GM12891 (cell line): Measurements from ENCODE around the gene LRMDA.

Experiments
- DNase-seq: peaks from one replicate; pipeline ENCODE4 v3.0.0; 2011; ENCODE audit warnings: low spot score; ENCODE audit not compliant: insufficient read length
- FAIRE-seq: peaks from 2 replicates; lab custom pipeline; 2011; peaks lifted over from hg19 to GRCh38; lab: Jason Lieb, UNC
- PAX5 ChIP-seq: IDR thresholded peaks from 2 replicates; pipeline ENCODE4 v1.6.1; 2011; ENCODE audit warnings: low read length, moderate library complexity, mild to moderate bottlenecking; ENCODE audit not compliant: insufficient read depth, severe bottlenecking
- POLR2A ChIP-seq: IDR thresholded peaks from 2 replicates; pipeline ENCODE4 v1.6.1; 2011; ENCODE audit warnings: low read depth, low read length, control low read depth
- POLR2AphosphoS5 ChIP-seq: IDR thresholded peaks from 2 replicates; pipeline ENCODE4 v1.6.1; 2011; ENCODE audit warnings: low read depth, low read length, control low read depth
- POU2F2 ChIP-seq: IDR thresholded peaks from 2 replicates; pipeline ENCODE4 v1.6.1; 2011; ENCODE audit warnings: low read depth, mild to moderate bottlenecking, control low read depth, low read length, moderate library complexity
- SPI1 ChIP-seq: IDR thresholded peaks from 2 replicates; pipeline ENCODE4 v1.6.1; 2011; ENCODE audit warnings: low read depth, low read length, control low read depth
- TAF1 ChIP-seq: IDR thresholded peaks from 2 replicates; pipeline ENCODE4 v1.6.1; 2011; ENCODE audit warnings: low read depth, low read length, control low read depth

The LRMDA gene

GRCh38 chr10:75858339-75858738, 426.9 kb downstream of the LRMDA start:
- FAIRE-seq = no peak

GRCh38 chr10:75859141-75859540, 427.7 kb downstream of the LRMDA start:
- FAIRE-seq (no peak), DNase-seq (no peak)
- TF ChIP-seq TAF1 (no peak), SPI1 (no peak), PAX5 (no peak), POU2F2 (no peak), POLR2AphosphoS5 (no peak), POLR2A (no peak)

More at GRCh38 chr10:75858339-75858738, 426.9 kb downstream of the LRMDA start:
- DNase-seq = no peak
- TF ChIP-seq TAF1 (no peak), POLR2A (no peak), PAX5 (no peak), POU2F2 (no peak), POLR2AphosphoS5 (no peak), SPI1 (no peak)

GRCh38 chr10:75860009-75860408, 428.6 kb downstream of the LRMDA start:
- TF ChIP-seq TAF1 = no peak
- TF ChIP-seq POLR2A = no peak
- TF ChIP-seq POU2F2 = no peak
- no peak for TF ChIP-seq SPI1
- no peak for TF ChIP-seq POLR2AphosphoS5
- TF ChIP-seq PAX5 = no peak
- FAIRE-seq = no peak
- DNase-seq = no peak

GRCh38 chr10:75861582-75861981, 430.2 kb downstream of the LRMDA start:
- TF ChIP-seq TAF1 (no peak), POU2F2 (no peak), POLR2A (no peak)
- no peak for FAIRE-seq

DNA sequence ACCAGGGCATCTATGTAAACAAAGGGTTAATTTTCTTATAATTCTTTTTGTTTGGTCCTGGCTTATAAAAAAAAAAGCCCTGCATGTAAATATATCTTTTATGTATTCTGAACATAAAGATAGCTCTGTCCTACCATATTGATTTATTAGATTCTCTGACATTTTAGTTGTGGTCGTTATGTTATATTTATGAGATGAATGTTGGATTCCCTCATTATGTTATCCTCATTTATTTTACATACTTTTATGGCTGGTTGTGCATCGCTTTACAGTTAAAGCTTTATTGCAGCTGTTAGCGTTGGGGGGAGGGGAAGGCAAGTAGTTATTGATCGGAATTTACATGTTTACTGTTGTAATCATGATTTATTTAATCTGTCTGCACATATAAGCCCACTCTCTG, 431.5 kb downstream of the LRMDA start:
- TF ChIP-seq TAF1 (no peak), POLR2A (no peak), POU2F2 (no peak), SPI1 (no peak), PAX5 (no peak), POLR2AphosphoS5 (no peak)
- no peak for FAIRE-seq
- DNase-seq = no peak

More at GRCh38 chr10:75861582-75861981, 430.2 kb downstream of the LRMDA start:
- no peak for DNase-seq

DNA sequence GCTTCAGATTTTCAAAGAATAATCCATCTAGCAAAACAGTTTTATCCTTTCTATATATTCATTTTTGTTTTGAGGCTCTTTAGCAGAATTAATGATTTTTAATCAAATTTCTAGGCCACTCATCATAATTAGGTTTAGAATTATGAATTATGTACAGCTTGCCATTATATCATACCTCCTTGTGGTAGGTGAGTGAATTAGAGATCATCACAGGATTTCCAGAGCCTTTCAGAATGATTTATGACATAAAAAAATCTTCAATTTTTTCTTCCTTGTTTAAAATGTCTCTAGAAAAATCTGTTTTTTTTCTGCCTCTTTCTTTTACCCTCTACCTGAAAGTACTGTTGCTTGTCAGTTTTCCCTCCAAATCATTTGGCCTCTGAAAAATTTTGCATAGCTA, 433.3 kb downstream of the LRMDA start:
- no peak for TF ChIP-seq PAX5
- no peak for TF ChIP-seq POU2F2
- TF ChIP-seq SPI1 = no peak
- no peak for TF ChIP-seq TAF1
- no peak for TF ChIP-seq POLR2A
- TF ChIP-seq POLR2AphosphoS5 = no peak
- no peak for DNase-seq
- no peak for FAIRE-seq

DNA sequence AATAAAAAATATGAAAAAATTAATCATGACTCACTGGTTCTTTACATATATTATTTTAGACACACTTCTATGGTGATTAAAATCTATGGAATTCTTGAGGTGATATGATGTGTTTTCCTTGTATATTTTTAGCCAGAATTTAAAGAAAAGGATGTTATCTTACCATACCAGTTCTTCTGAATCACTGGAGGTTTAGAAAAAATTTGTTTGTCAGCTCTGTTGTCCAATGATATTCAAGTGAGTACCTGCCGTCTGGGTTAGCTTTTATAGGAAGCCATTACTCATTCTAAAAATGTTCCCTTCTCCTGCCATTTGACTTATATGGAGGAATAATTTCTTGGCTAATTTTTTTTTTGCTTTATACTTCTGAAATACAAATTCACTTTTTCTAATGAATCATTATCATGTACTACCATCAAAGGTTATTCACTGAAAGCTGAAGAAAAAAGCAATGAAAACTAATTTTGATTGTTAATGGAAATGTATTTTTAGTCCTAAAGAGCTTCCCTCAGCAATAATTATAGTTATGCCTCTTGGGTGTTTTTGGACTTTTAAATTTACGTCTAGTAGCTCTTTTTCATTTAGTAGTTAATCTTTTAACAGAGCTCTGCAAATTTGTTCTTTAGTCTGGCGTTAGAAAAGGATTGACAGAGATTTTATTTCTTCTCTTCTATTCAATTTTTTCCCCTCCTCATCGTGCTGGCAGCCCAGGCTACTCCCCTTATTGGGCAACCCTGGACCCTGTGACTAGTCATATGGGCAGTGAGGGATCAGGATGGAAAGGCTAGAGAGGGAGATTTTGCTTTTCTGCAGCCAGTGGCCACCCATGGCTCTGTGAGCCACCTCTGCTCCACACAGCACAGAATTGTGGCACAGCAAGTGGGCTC, 434.2 kb downstream of the LRMDA start:
- FAIRE-seq (no peak), DNase-seq (no peak)
- TF ChIP-seq TAF1 (no peak), PAX5 (no peak), SPI1 (no peak), POU2F2 (no peak), POLR2A (no peak), POLR2AphosphoS5 (no peak)

- no peak for DNase-seq
- TF ChIP-seq PAX5 (no peak), TAF1 (no peak), POLR2A (no peak)
- FAIRE-seq = no peak
Measured at GRCh38 chr10:75866300-75866625, 434.8 kb downstream of the LRMDA start.

- DNase-seq (no peak), FAIRE-seq (no peak)
- TF ChIP-seq POU2F2 (no peak), POLR2AphosphoS5 (no peak), SPI1 (no peak), PAX5 (no peak)
Measured at GRCh38 chr10:75866731-75867130, 435.3 kb downstream of the LRMDA start.

DNA sequence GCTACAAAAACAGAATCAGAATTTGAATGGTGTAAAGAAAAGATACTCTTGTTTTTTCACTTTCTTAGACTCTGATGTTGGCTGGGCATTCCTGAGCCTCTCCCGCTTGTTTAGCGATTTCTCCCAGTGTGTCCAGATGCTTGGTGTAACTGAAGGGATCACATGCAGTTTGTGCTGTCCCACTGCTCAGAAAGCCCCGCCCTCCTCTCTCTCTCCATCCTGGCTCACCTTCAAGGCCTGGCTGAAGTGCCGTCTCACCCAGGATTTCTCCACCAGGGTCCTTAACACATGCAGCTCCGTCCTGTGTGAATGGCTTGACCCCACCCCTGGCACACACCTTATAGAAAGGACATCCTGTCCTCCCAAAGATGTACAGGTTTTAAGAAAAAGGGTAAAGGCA, 437.1 kb downstream of the LRMDA start:
- DNase-seq = no peak
- FAIRE-seq = no peak
- no peak for TF ChIP-seq POU2F2
- TF ChIP-seq TAF1 = no peak
- TF ChIP-seq PAX5 = no peak
- TF ChIP-seq POLR2A = no peak
- TF ChIP-seq POLR2AphosphoS5 = no peak
- TF ChIP-seq SPI1 = no peak

- FAIRE-seq = no peak
- TF ChIP-seq POLR2AphosphoS5 (no peak), PAX5 (no peak), TAF1 (no peak), SPI1 (no peak), POU2F2 (no peak), POLR2A (no peak)
- DNase-seq = no peak
Measured at GRCh38 chr10:75870039-75870645, 438.7 kb downstream of the LRMDA start.
